Mononuclear cell (primary cell): ENCODE measurements around the gene APP. TPM values are rescaled to one million over a fixed set of nuclear protein-coding genes. Genes with fewer than 3 reads are reported as not detected.

Source experiments
- H3K27me3 ChIP-seq: 2 replicates; pipeline ENCODE4 v1.6.0; 2011; ENCODE audit warnings: low read length, control low read depth; ENCODE audit not compliant: insufficient read depth
- H3K4me1 ChIP-seq: 2 replicates; pipeline ENCODE4 v1.5.1; 2011; ENCODE audit warnings: mild to moderate bottlenecking, low read length, control low read depth; ENCODE audit not compliant: insufficient read depth
- H3K4me3 ChIP-seq: 2 replicates; pipeline ENCODE4 v1.5.1; 2011; ENCODE audit warnings: mild to moderate bottlenecking, low read length, moderate library complexity
- H3K9me3 ChIP-seq: 2 replicates; pipeline ENCODE4 v1.5.1; 2011; ENCODE audit warnings: low read depth, mild to moderate bottlenecking, control low read depth, low read length
- total RNA-seq: library from RNA; depleted of rRNA; stranded (reverse); fragments of >200 nt; gene quantifications from one replicate; pipeline ENCODE4 v1.2.3, GENCODE V29; 2012

The APP gene
- total RNA-seq, 1 donor = 69.2 TPM

- Histone ChIP-seq H3K27me3 (no peaks in the 10 kb centered on the region), H3K4me3 (peak overlapping the region; percentile 72), H3K9me3 (no peaks in the 10 kb centered on the region), H3K4me1 (peaks cover 25% of the 10 kb centered on the region)
These were observed 909 bp upstream of the APP start for GRCh38 chr21:26171258-26172100.

- Histone ChIP-seq H3K9me3 (no peaks in the 10 kb centered on the region), H3K4me3 (peak overlapping the region; percentile 72), H3K27me3 (no peaks in the 10 kb centered on the region), H3K4me1 (peaks cover 36% of the 10 kb centered on the region)
These were observed 729 bp downstream of the APP start for GRCh38 chr21:26169611-26170470.

- no peaks in the 10 kb centered on the region for H3K27me3 ChIP-seq
- peaks cover 36% of the 10 kb centered on the region for H3K4me1 ChIP-seq
These were observed 1.4 kb downstream of the APP start for GRCh38 chr21:26169061-26169610.

GRCh38 chr21:26168371-26168770 is 2.2 kb downstream of the APP start:
- Histone ChIP-seq H3K4me3 (no peak overlapping the region), H3K9me3 (no peaks in the 10 kb centered on the region), H3K27me3 (no peaks in the 10 kb centered on the region), H3K4me1 (peaks cover 36% of the 10 kb centered on the region)

More at GRCh38 chr21:26169061-26169610, 1.4 kb downstream of the APP start:
- peak overlapping the region; percentile 72 for H3K4me3 ChIP-seq
- no peaks in the 10 kb centered on the region for H3K9me3 ChIP-seq

GRCh38 chr21:26167593-26167992 is 3.0 kb downstream of the APP start:
- Histone ChIP-seq H3K4me3 (no peak overlapping the region), H3K9me3 (no peaks in the 10 kb centered on the region), H3K27me3 (no peaks in the 10 kb centered on the region), H3K4me1 (peaks cover 36% of the 10 kb centered on the region)

GRCh38 chr21:26165331-26165730 is 5.2 kb downstream of the APP start:
- no peak overlapping the region for H3K4me3 ChIP-seq
- H3K4me1 ChIP-seq = peaks cover 30% of the 10 kb centered on the region
- H3K9me3 ChIP-seq = no peaks in the 10 kb centered on the region
- no peaks in the 10 kb centered on the region for H3K27me3 ChIP-seq

GRCh38 chr21:26164311-26164710 is 6.3 kb downstream of the APP start:
- H3K9me3 ChIP-seq = no peaks in the 10 kb centered on the region
- H3K27me3 ChIP-seq = no peaks in the 10 kb centered on the region
- peaks cover 30% of the 10 kb centered on the region for H3K4me1 ChIP-seq
- H3K4me3 ChIP-seq = no peak overlapping the region

- peaks cover 23% of the 10 kb centered on the region for H3K4me1 ChIP-seq
- H3K27me3 ChIP-seq = no peaks in the 10 kb centered on the region
- no peaks in the 10 kb centered on the region for H3K9me3 ChIP-seq
- H3K4me3 ChIP-seq = no peak overlapping the region
These were observed 8.5 kb downstream of the APP start for GRCh38 chr21:26162081-26162480.

GRCh38 chr21:26159869-26160268 is 10.7 kb downstream of the APP start:
- no peaks in the 10 kb centered on the region for H3K9me3 ChIP-seq
- peaks cover 9% of the 10 kb centered on the region for H3K4me1 ChIP-seq
- H3K27me3 ChIP-seq = no peaks in the 10 kb centered on the region
- no peak overlapping the region for H3K4me3 ChIP-seq

- no peaks in the 10 kb centered on the region for H3K27me3 ChIP-seq
- no peaks in the 10 kb centered on the region for H3K9me3 ChIP-seq
- no peak overlapping the region for H3K4me3 ChIP-seq
- peaks cover 9% of the 10 kb centered on the region for H3K4me1 ChIP-seq
These were observed 12.8 kb downstream of the APP start for GRCh38 chr21:26157801-26158200.

- Histone ChIP-seq H3K4me3 (no peak overlapping the region), H3K9me3 (no peaks in the 10 kb centered on the region), H3K4me1 (peaks cover 9% of the 10 kb centered on the region), H3K27me3 (no peaks in the 10 kb centered on the region)
These were observed 15.8 kb downstream of the APP start for GRCh38 chr21:26154753-26155152.

- Histone ChIP-seq H3K4me3 (no peak overlapping the region), H3K9me3 (no peaks in the 10 kb centered on the region), H3K4me1 (peaks cover 14% of the 10 kb centered on the region), H3K27me3 (no peaks in the 10 kb centered on the region)
These were observed 16.8 kb downstream of the APP start for GRCh38 chr21:26153758-26154157.

- Histone ChIP-seq H3K27me3 (no peaks in the 10 kb centered on the region), H3K9me3 (no peaks in the 10 kb centered on the region), H3K4me3 (no peak overlapping the region), H3K4me1 (peaks cover 15% of the 10 kb centered on the region)
These were observed 21.7 kb downstream of the APP start for GRCh38 chr21:26148840-26149354.

GRCh38 chr21:26148071-26148839 is 22.3 kb downstream of the APP start:
- Histone ChIP-seq H3K27me3 (no peaks in the 10 kb centered on the region), H3K9me3 (no peaks in the 10 kb centered on the region), H3K4me3 (no peak overlapping the region), H3K4me1 (peaks cover 15% of the 10 kb centered on the region)
